Stimulated activated CD4-positive, alpha-beta T cell treated with anti-CD3 and anti-CD28 coated beads, Interleukin-1b, Interleukin-23, amount 100 ng/mL, for 48 hours (primary cell): Measurements from ENCODE around the gene TEX48.

Source experiments
- DNase-seq: peaks from one replicate; pipeline ENCODE4 v3.0.0-alpha.2; 2020

TEX48 gene

GRCh38 chr9:114693248-114693855 lies 11.4 kb upstream of the TEX48 start:
- DNase-seq: no peak

- DNase-seq: peak; percentile 32
Measured at GRCh38 chr9:114691956-114692295, 9.9 kb upstream of the TEX48 start.

- peak; percentile 88 for DNase-seq
Measured at GRCh38 chr9:114691046-114691955, 9.3 kb upstream of the TEX48 start.

GRCh38 chr9:114690308-114690707 lies 8.3 kb upstream of the TEX48 start:
- no peak for DNase-seq

- DNase-seq: no peak
Measured at GRCh38 chr9:114689813-114690212, 7.8 kb upstream of the TEX48 start.

- no peak for DNase-seq
Measured at GRCh38 chr9:114688909-114689610, 7.1 kb upstream of the TEX48 start.

GRCh38 chr9:114688379-114688778 lies 6.4 kb upstream of the TEX48 start:
- DNase-seq: no peak

GRCh38 chr9:114687034-114687433 lies 5.0 kb upstream of the TEX48 start:
- DNase-seq: no peak

- no peak for DNase-seq
Measured at GRCh38 chr9:114685951-114686350, 4.0 kb upstream of the TEX48 start.

GRCh38 chr9:114684036-114684435 lies 2.0 kb upstream of the TEX48 start:
- DNase-seq: peak; percentile 37

- DNase-seq: no peak
Measured at GRCh38 chr9:114682846-114683245, 854 bp upstream of the TEX48 start.

GRCh38 chr9:114680259-114681001 lies 1.6 kb downstream of the TEX48 start:
- DNase-seq: no peak

GRCh38 chr9:114678795-114679194 lies 3.2 kb downstream of the TEX48 start:
- no peak for DNase-seq

- no peak for DNase-seq
Measured at GRCh38 chr9:114678130-114678529, 3.9 kb downstream of the TEX48 start.

- DNase-seq: no peak
Measured at GRCh38 chr9:114677418-114677817, 4.6 kb downstream of the TEX48 start.

GRCh38 chr9:114676901-114677300 lies 5.1 kb downstream of the TEX48 start:
- DNase-seq: no peak

GRCh38 chr9:114674798-114675540 lies 7.0 kb downstream of the TEX48 start:
- no peak for DNase-seq

GRCh38 chr9:114674076-114674797 lies 7.8 kb downstream of the TEX48 start:
- no peak for DNase-seq

- DNase-seq: no peak
Measured at GRCh38 chr9:114671605-114672004, 10.4 kb downstream of the TEX48 start.

- no peak for DNase-seq
Measured at GRCh38 chr9:114669961-114670360, 12.0 kb downstream of the TEX48 start.

GRCh38 chr9:114668146-114668545 lies 13.8 kb downstream of the TEX48 start:
- no peak for DNase-seq

- DNase-seq: no peak
Measured at GRCh38 chr9:114666851-114667250, 15.1 kb downstream of the TEX48 start.
